Endothelial cell of umbilical vein (primary cell): ENCODE data around the gene CNIH2. TPM values are rescaled to one million over a fixed set of nuclear protein-coding genes. Genes with fewer than 3 reads are reported as not detected.

Source experiments
- BruUV-seq: library from RNA; stranded (reverse); fragments of 400-500 nt; replicated peaks from 2 replicates; lab custom pipeline; 2021; lab: Mats Ljungman, UMichigan
- CTCF ChIA-PET: fragments of 300-600, 350-600 bp; sonication (Branson Sonifier 250); formaldehyde crosslinking; loops from one replicate; lab custom pipeline; 2021; ENCODE audit warnings: antibody characterized with exemption, inconsistent platforms; lab: Charles Lee
- POLR2A ChIA-PET: fragments of 300-600, 350-600 bp; sonication (Branson Sonifier 250); formaldehyde crosslinking; loops from one replicate; lab custom pipeline; 2021; ENCODE audit warnings: antibody characterized with exemption, inconsistent platforms; lab: Charles Lee
- DNase-seq: peaks from one replicate; pipeline ENCODE4 v3.0.0-alpha.2; 2011; ENCODE audit warnings: low read depth, low spot score
- FAIRE-seq: peaks from 2 replicates; lab custom pipeline; 2011; peaks lifted over from hg19 to GRCh38; lab: Jason Lieb, UNC
- H2AFZ ChIP-seq: 2 replicates; pipeline ENCODE4 v1.6.0; 2012; ENCODE audit warnings: low read depth, low read length, control low read depth, inconsistent platforms
- H3K27ac ChIP-seq: 2 replicates; pipeline ENCODE4 v1.5.1; 2011; ENCODE audit warnings: low read depth, mild to moderate bottlenecking, control low read depth, low read length, moderate library complexity; ENCODE audit not compliant: insufficient read depth
- H3K27me3 ChIP-seq, 2 experiments: 2 replicates each; pipeline versions ENCODE4 v1.6.0 to v1.6.1; 2011; ENCODE audit warnings: low read length in 2 of 2, mixed read lengths in 1 of 2; ENCODE audit not compliant: control insufficient read depth in 2 of 2, insufficient read depth in 2 of 2
- H3K36me3 ChIP-seq, 2 experiments: 2 replicates in 1 of 2; 3 replicates in 1 of 2; pipeline ENCODE4 v1.5.1; 2011; ENCODE audit warnings: low read length in 2 of 2, mild to moderate bottlenecking in 1 of 2, moderate library complexity in 1 of 2; ENCODE audit not compliant: control insufficient read depth in 2 of 2, insufficient read depth in 2 of 2; ENCODE audit errors: extremely low read depth in 1 of 2
- H3K4me1 ChIP-seq: 3 replicates; pipeline ENCODE4 v1.5.1; 2011; ENCODE audit warnings: mild to moderate bottlenecking, low read length; ENCODE audit not compliant: control insufficient read depth, insufficient read depth; ENCODE audit errors: extremely low read depth
- H3K4me2 ChIP-seq: 2 replicates; pipeline ENCODE4 v1.6.1; 2011; ENCODE audit warnings: low read length, control low read depth, mixed read lengths; ENCODE audit not compliant: insufficient read depth
- H3K4me3 ChIP-seq, 3 experiments: fragments of 200-600 bp in 1 of 3; sonication (generic), shearing (Covaris generic) in 1 of 3; replicated peaks in 1 of 3; 2 replicates each; pipeline ENCODE4 v1.5.1; 2011 to 2016; ENCODE audit warnings: control low read depth in 3 of 3, low read length in 3 of 3, mild to moderate bottlenecking in 2 of 3, inconsistent platforms in 1 of 3, low read depth in 1 of 3, moderate library complexity in 1 of 3; ENCODE audit not compliant: insufficient read depth in 1 of 3
- H3K79me2 ChIP-seq: 2 replicates; pipeline ENCODE4 v1.6.0; 2012; ENCODE audit warnings: low read length, inconsistent platforms; ENCODE audit not compliant: control insufficient read depth, insufficient read depth
- H3K9ac ChIP-seq: replicated peaks from 2 replicates; pipeline ENCODE3; 2011; ENCODE audit warnings: low read length, control low read depth; ENCODE audit not compliant: insufficient read depth; ENCODE audit errors: extremely low read depth
- H3K9me1 ChIP-seq: replicated peaks from 3 replicates; pipeline ENCODE4 v1.6.0; 2011; ENCODE audit warnings: mild to moderate bottlenecking, low read length; ENCODE audit not compliant: control insufficient read depth, insufficient read depth; ENCODE audit errors: extremely low read depth
- H3K9me3 ChIP-seq: replicated peaks from 2 replicates; pipeline ENCODE4 v1.5.1; 2012; ENCODE audit warnings: low read length, inconsistent platforms; ENCODE audit not compliant: control insufficient read depth, insufficient read depth
- H4K20me1 ChIP-seq: replicated peaks from 2 replicates; pipeline ENCODE3; 2011; ENCODE audit warnings: mild to moderate bottlenecking, low read length; ENCODE audit not compliant: control insufficient read depth, insufficient read depth; ENCODE audit errors: extremely low read depth
- EZH2 ChIP-seq: IDR thresholded peaks from 2 replicates; pipeline ENCODE4 v1.6.1; 2012; ENCODE audit warnings: borderline replicate concordance, low read depth, mild to moderate bottlenecking, moderate library complexity, low read length, inconsistent platforms; ENCODE audit not compliant: severe bottlenecking
- FOS ChIP-seq: IDR thresholded peaks from 2 replicates; pipeline ENCODE4 v1.6.1; 2011; ENCODE audit warnings: mild to moderate bottlenecking, low read length, moderate library complexity, borderline replicate concordance; ENCODE audit not compliant: insufficient read depth
- GATA2 ChIP-seq: IDR thresholded peaks from 2 replicates; pipeline ENCODE4 v1.7.0; 2011; ENCODE audit warnings: low read depth, mild to moderate bottlenecking, moderate library complexity, mixed read lengths, low read length; ENCODE audit not compliant: insufficient read length, insufficient read depth
- JUN ChIP-seq: IDR thresholded peaks from 2 replicates; pipeline ENCODE4 v1.6.1; 2011; ENCODE audit warnings: borderline replicate concordance, low read depth; ENCODE audit not compliant: insufficient read length, insufficient read depth
- MYC ChIP-seq: IDR thresholded peaks from one replicate; pipeline ENCODE4 v1.6.1; 2011; ENCODE audit warnings: mild to moderate bottlenecking, low read depth, low read length
- POLR2A ChIP-seq: IDR thresholded peaks from 2 replicates; pipeline ENCODE4 v1.6.1; 2012; ENCODE audit warnings: low read depth, mild to moderate bottlenecking, control low read depth, low read length
- POLR2AphosphoS5 ChIP-seq: IDR thresholded peaks from 2 replicates; pipeline ENCODE4 v1.6.1; 2012; ENCODE audit warnings: low read depth, mild to moderate bottlenecking, control low read depth, low read length, moderate library complexity; ENCODE audit not compliant: insufficient read depth
- dilution Hi-C: fragments of 300-500 bp; cut with MboI; formaldehyde crosslinking; loops from one replicate; pipeline ENCODE4 v1.15.0; 2019; ENCODE audit warnings: low sequenced_read_pairs; ENCODE audit not compliant: extremely low pct_ligation_motif_present
- intact Hi-C: fragments of 100-400 bp; cut with micrococcal nuclease; formaldehyde crosslinking; loops from one replicate; pipeline ENCODE4 v1.10.0; 2022
- polyA plus RNA-seq, 4 experiments: library from polyadenylated mRNA; depleted of rRNA in 3 of 4; stranded (reverse) in 3 of 4; unstranded in 1 of 4; fragments of >200 nt; gene quantifications; 2 replicates each; pipeline versions ENCODE4 v1.2.1 to v1.2.3, GENCODE V29; 2011 to 2012; ENCODE audit warnings: missing spikeins in 1 of 4
- total RNA-seq: library from RNA; stranded (reverse); gene quantifications from 2 replicates; pipeline ENCODE4 v1.2.3, GENCODE V29; 2021
- TF ChIP-seq, protein P1 (sequence below), 2 donors: IDR thresholded peaks; 1 replicate in 1 of 2; 2 replicates in 1 of 2; pipeline ENCODE4 v1.5.1; 2011; ENCODE audit warnings: low read length in 2 of 2, mild to moderate bottlenecking in 2 of 2, moderate library complexity in 2 of 2, control low read depth in 1 of 2, inconsistent platforms in 1 of 2, low read depth in 1 of 2; ENCODE audit not compliant: insufficient read depth in 1 of 2; ENCODE audit errors: extremely low read depth in 1 of 2
- TF ChIP-seq, protein P2 (sequence below): IDR thresholded peaks from 2 replicates; pipeline ENCODE4 v1.6.1; 2011; ENCODE audit not compliant: insufficient read depth, insufficient read length

The CNIH2 gene
- total and polyA plus RNA-seq, 2 donors (not counting 3 experiments of a cell fraction or from before 2014, with no cell fraction given): 0.46 to 1.2 TPM

DNA sequence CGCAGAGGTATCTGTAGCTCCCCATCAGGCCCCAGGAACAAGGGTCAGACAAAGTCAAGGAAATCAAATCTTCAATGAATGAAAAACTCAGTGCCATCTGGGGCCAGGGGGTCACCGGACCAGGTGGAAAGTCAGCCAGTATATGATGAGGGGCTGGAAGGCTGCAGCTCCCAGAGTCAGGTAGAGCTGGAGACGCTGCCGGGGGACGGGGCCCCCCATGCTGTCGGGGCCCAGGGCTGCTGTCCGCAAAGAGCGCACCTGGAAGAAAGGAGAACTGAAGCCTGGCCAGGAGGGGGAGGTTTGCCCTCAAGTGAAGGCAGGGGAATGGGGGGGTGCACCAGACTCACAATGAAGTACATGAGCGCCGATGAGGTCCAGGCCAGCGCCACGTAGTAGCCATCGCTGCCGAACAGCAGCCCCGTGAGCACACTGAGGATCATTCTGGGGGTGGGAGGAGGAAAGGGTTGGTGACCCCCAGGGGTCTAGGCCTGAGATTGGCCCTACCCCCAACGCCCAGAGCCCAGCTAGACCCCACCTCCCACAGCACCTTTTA is 6.6 kb downstream of the CNIH2 start:
- Histone ChIP-seq H3K9ac (no peak overlapping the region), H2AFZ (no peak overlapping the region), H3K4me1 (peaks cover 7% of the 10 kb centered on the region), H3K79me2 (peaks cover 12% of the 10 kb centered on the region), H3K9me3 (no peaks in the 10 kb centered on the region), H3K9me1 (no peaks in the 10 kb centered on the region), H3K4me3 (no peak overlapping the region), H3K27me3 (no peaks in the 10 kb centered on the region), H3K27ac (no peak overlapping the region), H3K36me3 (peaks cover 0 to 7% of the 10 kb centered on the region in 2 experiments), H3K4me2 (no peak overlapping the region), H4K20me1 (no peaks in the 10 kb centered on the region)
- BruUV-seq: no TSS peak
- ChIA-PET POLR2A (no interaction called here), CTCF (interaction anchor here (1.0 to 2.0 kb wide), 2 partner anchors 62 to 63 kb away, joined by 3 to 6 read pairs; no protein-coding TSS in a partner anchor)
- no peak for FAIRE-seq
- DNase-seq: no peak
- no peak for TF ChIP-seq MYC
- no peak for TF ChIP-seq POLR2AphosphoS5
- TF ChIP-seq GATA2: no peak
- no peak for TF ChIP-seq POLR2A
- TF ChIP-seq, protein P1, sequence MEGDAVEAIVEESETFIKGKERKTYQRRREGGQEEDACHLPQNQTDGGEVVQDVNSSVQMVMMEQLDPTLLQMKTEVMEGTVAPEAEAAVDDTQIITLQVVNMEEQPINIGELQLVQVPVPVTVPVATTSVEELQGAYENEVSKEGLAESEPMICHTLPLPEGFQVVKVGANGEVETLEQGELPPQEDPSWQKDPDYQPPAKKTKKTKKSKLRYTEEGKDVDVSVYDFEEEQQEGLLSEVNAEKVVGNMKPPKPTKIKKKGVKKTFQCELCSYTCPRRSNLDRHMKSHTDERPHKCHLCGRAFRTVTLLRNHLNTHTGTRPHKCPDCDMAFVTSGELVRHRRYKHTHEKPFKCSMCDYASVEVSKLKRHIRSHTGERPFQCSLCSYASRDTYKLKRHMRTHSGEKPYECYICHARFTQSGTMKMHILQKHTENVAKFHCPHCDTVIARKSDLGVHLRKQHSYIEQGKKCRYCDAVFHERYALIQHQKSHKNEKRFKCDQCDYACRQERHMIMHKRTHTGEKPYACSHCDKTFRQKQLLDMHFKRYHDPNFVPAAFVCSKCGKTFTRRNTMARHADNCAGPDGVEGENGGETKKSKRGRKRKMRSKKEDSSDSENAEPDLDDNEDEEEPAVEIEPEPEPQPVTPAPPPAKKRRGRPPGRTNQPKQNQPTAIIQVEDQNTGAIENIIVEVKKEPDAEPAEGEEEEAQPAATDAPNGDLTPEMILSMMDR (IDR thresholded peaks at IDR 0.05; ENCODE audit: extremely low read depth in 1 of 2, insufficient read depth in 1 of 2, low read depth in 1 of 2, low read length in 2 of 2): no peak
- TF ChIP-seq FOS: no peak
- TF ChIP-seq, protein P2, sequence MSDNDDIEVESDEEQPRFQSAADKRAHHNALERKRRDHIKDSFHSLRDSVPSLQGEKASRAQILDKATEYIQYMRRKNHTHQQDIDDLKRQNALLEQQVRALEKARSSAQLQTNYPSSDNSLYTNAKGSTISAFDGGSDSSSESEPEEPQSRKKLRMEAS: no peak
- TF ChIP-seq EZH2: no peak
- no peak for TF ChIP-seq JUN
- dilution Hi-C loops: no loop called here
- intact Hi-C loops: no loop called here
